Central memory CD8-positive, alpha-beta T cell (primary cell): Measurements from ENCODE around the gene SUPT3H.

Experiments used
- ATAC-seq: fragments of 150-1000 bp; cut with Tn5 transposase; replicated peaks from 2 replicates; pipeline ENCODE4 v1.10.0; 2022; ENCODE audit warnings: mild to moderate bottlenecking, moderate FRiP score, moderate number of reproducible peaks; ENCODE audit not compliant: poor library complexity, severe bottlenecking; ENCODE audit errors: extremely low read depth
- DNase-seq, 2 donors: peaks; one replicate each; pipeline ENCODE4 v3.0.0; 2021; ENCODE audit warnings: low spot score in 2 of 2
- H3K27ac Mint-ChIP-seq: one replicate; pipeline ENCODE4 v1.8.0; 2022; ENCODE audit warnings: low read depth, mild to moderate bottlenecking, moderate library complexity, mixed read lengths
- H3K27me3 Mint-ChIP-seq: one replicate; pipeline ENCODE4 v1.8.0; 2022; ENCODE audit warnings: mixed read lengths
- H3K36me3 Mint-ChIP-seq: one replicate; pipeline ENCODE4 v1.8.0; 2022; ENCODE audit warnings: mild to moderate bottlenecking, moderate library complexity, mixed read lengths; ENCODE audit not compliant: insufficient read depth
- H3K4me1 Mint-ChIP-seq: one replicate; pipeline ENCODE4 v1.8.0; 2022; ENCODE audit warnings: mixed read lengths
- H3K4me3 Mint-ChIP-seq: one replicate; pipeline ENCODE4 v1.8.0; 2022; ENCODE audit warnings: mild to moderate bottlenecking, moderate library complexity, mixed read lengths
- H3K9me3 Mint-ChIP-seq: one replicate; pipeline ENCODE4 v1.8.0; 2022; ENCODE audit warnings: mixed read lengths

SUPT3H gene

GRCh38 chr6:45256697-45257695, 120.7 kb downstream of the SUPT3H start:
- no peaks in the 10 kb centered on the region for H3K9me3 Mint-ChIP-seq
- H3K27ac Mint-ChIP-seq: no peak overlapping the region
- H3K36me3 Mint-ChIP-seq: no peaks in the 10 kb centered on the region
- no peaks in the 10 kb centered on the region for H3K4me1 Mint-ChIP-seq
- DNase-seq (no peak), ATAC-seq (no peak)
- no peak overlapping the region for H3K4me3 Mint-ChIP-seq
- no peaks in the 10 kb centered on the region for H3K27me3 Mint-ChIP-seq

DNA sequence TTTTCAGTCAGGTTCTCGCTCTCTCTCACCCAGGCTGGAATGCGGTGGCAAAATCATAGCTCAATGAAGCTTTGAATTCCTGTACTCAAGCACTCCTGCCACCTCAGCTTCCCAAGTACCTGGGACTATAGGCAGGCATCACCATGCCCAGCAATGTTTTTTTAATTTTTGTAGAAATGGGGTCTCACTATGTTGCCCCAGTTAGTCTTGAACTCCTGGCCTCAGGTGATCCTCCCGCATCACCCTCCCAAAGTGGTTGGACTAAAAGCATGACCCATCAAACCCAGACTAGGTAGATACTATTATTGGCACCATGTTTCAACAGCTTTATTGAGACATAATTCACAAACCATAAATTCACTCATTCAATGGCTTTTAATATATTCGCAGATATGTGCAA, 122.3 kb downstream of the SUPT3H start:
- Mint-ChIP-seq H3K36me3 (no peaks in the 10 kb centered on the region), H3K27me3 (no peaks in the 10 kb centered on the region), H3K9me3 (no peaks in the 10 kb centered on the region), H3K4me1 (no peaks in the 10 kb centered on the region), H3K27ac (no peak overlapping the region), H3K4me3 (no peak overlapping the region)
- no peak for DNase-seq
- no peak for ATAC-seq

DNA sequence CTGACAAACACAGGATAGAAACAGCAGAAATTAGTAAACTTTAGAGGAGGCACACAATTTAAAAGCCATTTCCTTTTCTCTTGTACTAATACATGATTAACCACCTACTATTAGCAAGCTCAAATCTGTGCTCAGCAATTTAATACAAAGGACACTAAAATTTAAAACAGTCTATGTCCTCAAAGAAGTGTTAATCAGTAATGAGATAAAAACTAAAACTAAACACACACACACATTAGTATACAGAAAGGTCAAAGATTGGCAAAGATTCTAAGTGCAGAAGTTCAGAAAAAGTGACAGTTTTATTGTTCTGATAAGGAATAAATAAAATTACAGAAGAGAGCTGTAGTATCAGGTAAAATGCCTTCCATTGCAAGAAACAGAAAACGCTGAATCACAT, 123.5 kb downstream of the SUPT3H start:
- H3K4me3 Mint-ChIP-seq: no peak overlapping the region
- ATAC-seq (no peak), DNase-seq (no peak)
- H3K9me3 Mint-ChIP-seq: no peaks in the 10 kb centered on the region
- H3K36me3 Mint-ChIP-seq: no peaks in the 10 kb centered on the region
- no peak overlapping the region for H3K27ac Mint-ChIP-seq
- H3K4me1 Mint-ChIP-seq: no peaks in the 10 kb centered on the region
- H3K27me3 Mint-ChIP-seq: no peaks in the 10 kb centered on the region

DNA sequence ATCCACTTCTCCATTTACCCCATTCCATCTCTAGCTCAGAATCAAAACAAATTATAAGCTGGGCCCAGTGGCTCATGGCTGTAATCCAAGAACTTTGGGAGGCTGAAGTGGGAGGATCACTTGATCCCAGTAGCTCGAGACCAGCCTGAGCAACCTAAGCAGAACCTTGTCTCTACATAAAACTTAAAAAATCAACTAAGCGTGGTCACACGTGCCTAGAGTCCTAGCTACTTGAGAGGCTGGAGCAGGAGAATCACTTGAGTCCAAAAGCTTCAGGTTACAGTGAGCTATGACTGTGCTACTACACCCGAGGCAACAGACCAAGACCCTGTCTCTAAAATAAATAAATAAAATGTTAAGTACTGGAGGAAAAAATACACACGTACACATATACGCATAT, 124.3 kb downstream of the SUPT3H start:
- H3K9me3 Mint-ChIP-seq: no peaks in the 10 kb centered on the region
- no peak for DNase-seq
- no peaks in the 10 kb centered on the region for H3K4me1 Mint-ChIP-seq
- no peaks in the 10 kb centered on the region for H3K27me3 Mint-ChIP-seq
- no peak overlapping the region for H3K27ac Mint-ChIP-seq
- no peaks in the 10 kb centered on the region for H3K36me3 Mint-ChIP-seq
- no peak overlapping the region for H3K4me3 Mint-ChIP-seq
- no peak for ATAC-seq

- no peak for ATAC-seq
- Mint-ChIP-seq H3K9me3 (peaks cover 16% of the 10 kb centered on the region), H3K27ac (no peak overlapping the region), H3K4me1 (no peaks in the 10 kb centered on the region), H3K4me3 (no peak overlapping the region), H3K27me3 (no peaks in the 10 kb centered on the region), H3K36me3 (no peaks in the 10 kb centered on the region)
- no peak for DNase-seq
Observed at GRCh38 chr6:45231660-45232059, 146.1 kb downstream of the SUPT3H start.

DNA sequence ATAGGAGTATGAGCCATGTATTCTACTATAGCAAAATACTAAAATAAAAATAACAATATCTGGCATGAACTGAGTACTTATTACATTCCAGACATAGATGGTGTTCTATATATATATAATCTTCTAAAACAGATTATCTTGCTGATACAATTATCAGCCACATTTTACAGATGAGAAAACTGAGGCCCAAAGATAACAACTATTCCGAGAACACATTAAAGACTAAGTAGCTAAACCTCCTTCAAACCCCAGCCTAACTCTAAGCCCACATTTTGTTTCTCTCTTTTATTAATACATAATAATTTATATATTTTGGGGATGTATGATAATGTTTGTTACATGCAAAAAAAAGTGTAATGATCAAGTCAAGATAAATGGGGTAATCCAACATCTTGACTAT, 148.3 kb downstream of the SUPT3H start:
- no peak overlapping the region for H3K4me3 Mint-ChIP-seq
- ATAC-seq (no peak), DNase-seq (no peak)
- H3K9me3 Mint-ChIP-seq: peaks cover 16% of the 10 kb centered on the region
- H3K4me1 Mint-ChIP-seq: no peaks in the 10 kb centered on the region
- H3K36me3 Mint-ChIP-seq: no peaks in the 10 kb centered on the region
- H3K27me3 Mint-ChIP-seq: no peaks in the 10 kb centered on the region
- H3K27ac Mint-ChIP-seq: no peak overlapping the region

DNA sequence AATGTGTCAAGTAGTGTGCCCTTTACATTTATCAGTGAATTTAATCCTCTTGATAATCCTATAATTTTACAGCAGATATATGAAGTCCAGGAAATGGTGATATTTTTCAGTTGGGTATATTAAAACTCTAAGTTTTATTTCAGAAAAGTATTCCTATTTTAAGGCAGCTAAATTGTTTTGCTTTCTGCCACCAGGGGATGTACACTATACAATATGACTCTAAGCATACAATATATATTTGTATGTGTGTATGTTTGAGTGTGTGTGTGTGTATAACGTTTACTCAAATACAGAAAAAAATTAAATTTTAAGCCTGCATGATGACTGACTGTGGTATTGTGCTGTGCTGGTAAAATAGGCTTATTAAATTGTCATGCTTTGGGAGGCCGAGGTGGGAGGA, 151.7 kb downstream of the SUPT3H start:
- Mint-ChIP-seq H3K36me3 (no peaks in the 10 kb centered on the region), H3K9me3 (peaks cover 3% of the 10 kb centered on the region), H3K27me3 (no peaks in the 10 kb centered on the region), H3K4me3 (no peak overlapping the region), H3K27ac (no peak overlapping the region), H3K4me1 (no peaks in the 10 kb centered on the region)
- ATAC-seq: no peak
- DNase-seq: no peak

DNA sequence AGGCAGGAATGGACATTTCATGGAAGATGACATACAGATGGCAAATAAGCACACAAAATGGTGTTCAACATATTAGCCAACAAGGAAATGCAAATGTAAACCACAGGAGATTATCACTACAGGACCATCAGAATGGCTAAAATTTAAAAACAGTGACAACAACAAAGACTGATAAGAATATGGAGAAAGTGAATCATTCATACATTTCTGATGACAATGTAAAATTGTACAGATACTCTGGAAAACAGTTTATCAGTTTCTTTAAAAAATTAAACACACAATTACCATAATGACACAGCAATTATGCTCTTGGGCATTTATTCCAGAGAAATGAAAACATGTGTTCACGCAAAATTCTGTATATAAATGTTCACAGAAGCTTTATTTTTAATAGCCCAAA, 155.4 kb downstream of the SUPT3H start:
- no peaks in the 10 kb centered on the region for H3K9me3 Mint-ChIP-seq
- no peak for ATAC-seq
- H3K27me3 Mint-ChIP-seq: no peaks in the 10 kb centered on the region
- H3K4me3 Mint-ChIP-seq: no peak overlapping the region
- H3K36me3 Mint-ChIP-seq: no peaks in the 10 kb centered on the region
- H3K27ac Mint-ChIP-seq: no peak overlapping the region
- no peaks in the 10 kb centered on the region for H3K4me1 Mint-ChIP-seq
- no peak for DNase-seq

DNA sequence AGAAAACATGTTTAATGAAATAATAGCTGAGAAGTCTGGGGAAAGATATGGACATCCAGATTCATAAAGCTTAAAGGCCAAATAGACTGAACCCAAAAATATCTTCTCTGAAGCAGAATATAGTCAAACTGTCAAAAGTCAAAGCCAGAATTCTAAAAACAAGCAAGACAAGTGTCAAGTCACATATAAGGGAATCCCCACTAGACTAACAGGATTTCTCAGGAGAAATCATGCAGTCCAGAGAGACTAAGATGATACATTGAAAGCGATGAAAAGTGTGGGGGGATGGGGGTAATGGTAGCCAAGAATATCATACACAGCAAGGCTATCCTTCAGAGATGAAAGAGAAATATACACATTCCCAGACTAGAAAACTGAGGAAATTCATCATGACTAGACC, 162.0 kb downstream of the SUPT3H start:
- ATAC-seq (no peak), DNase-seq (no peak)
- no peaks in the 10 kb centered on the region for H3K36me3 Mint-ChIP-seq
- no peaks in the 10 kb centered on the region for H3K27me3 Mint-ChIP-seq
- H3K27ac Mint-ChIP-seq: no peak overlapping the region
- H3K9me3 Mint-ChIP-seq: no peaks in the 10 kb centered on the region
- no peak overlapping the region for H3K4me3 Mint-ChIP-seq
- H3K4me1 Mint-ChIP-seq: no peaks in the 10 kb centered on the region

- no peaks in the 10 kb centered on the region for H3K27me3 Mint-ChIP-seq
- peaks cover 5% of the 10 kb centered on the region for H3K9me3 Mint-ChIP-seq
- H3K36me3 Mint-ChIP-seq: no peaks in the 10 kb centered on the region
- H3K27ac Mint-ChIP-seq: no peak overlapping the region
- ATAC-seq: no peak
- H3K4me1 Mint-ChIP-seq: no peaks in the 10 kb centered on the region
- no peak overlapping the region for H3K4me3 Mint-ChIP-seq
- DNase-seq: no peak
Observed at GRCh38 chr6:45212976-45213375, 164.8 kb downstream of the SUPT3H start.

DNA sequence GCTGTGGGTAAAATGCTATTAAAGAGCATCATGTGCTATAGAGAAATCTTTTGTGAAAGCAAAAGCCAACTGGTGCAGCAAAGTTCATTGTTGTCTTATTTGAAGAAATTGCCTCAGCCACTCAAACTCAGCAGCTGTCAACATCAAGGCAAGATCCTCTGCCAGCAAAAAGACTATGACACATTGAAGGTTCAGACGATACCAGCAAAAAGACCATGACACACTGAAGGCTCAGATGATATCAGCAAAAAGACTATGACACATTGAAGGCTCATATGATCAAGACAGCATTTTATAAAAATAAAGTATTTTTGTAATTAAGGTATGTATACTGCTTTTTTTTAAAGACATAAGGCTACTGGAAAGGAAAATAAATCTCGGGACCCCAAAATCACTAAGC, 168.0 kb downstream of the SUPT3H start:
- ATAC-seq: no peak
- Mint-ChIP-seq H3K9me3 (peaks cover 5% of the 10 kb centered on the region), H3K4me3 (no peak overlapping the region), H3K36me3 (no peaks in the 10 kb centered on the region), H3K4me1 (no peaks in the 10 kb centered on the region), H3K27ac (no peak overlapping the region), H3K27me3 (no peaks in the 10 kb centered on the region)
- DNase-seq: no peak

DNA sequence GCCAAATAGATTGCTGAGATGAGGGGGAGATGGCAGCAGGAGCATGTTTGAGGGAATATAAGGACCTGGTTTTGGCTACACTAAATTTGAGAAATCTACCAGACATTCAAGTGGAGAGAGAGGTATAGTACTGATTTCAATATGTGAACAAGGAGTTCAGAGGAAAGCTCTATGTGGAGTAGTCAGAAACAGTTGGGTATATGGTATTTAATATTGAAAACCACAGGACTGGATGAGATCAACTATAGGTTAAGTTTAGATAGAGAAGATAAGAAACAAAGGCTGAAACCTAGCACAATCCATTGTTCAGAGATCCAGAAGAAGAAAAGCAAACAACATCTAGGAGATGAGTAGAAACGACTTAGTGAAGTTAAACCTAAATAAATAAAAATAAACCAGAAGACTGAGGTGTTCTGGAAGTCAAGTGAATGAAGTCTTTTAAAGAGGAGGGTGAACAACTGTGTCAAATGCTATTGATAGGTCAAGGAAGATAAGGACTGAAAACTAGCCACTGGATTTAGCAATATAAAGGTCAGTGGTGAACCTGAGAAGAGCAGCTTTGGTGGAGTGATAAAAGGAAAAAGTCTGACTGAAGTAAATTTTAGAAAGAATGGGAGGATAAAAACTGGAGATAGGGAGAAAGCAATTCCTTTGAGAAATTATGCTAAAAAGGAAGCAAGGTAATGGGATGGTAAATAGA, 170.8 kb downstream of the SUPT3H start:
- Mint-ChIP-seq H3K36me3 (no peaks in the 10 kb centered on the region), H3K4me3 (no peak overlapping the region), H3K27ac (no peak overlapping the region), H3K9me3 (peaks cover 5% of the 10 kb centered on the region), H3K4me1 (no peaks in the 10 kb centered on the region), H3K27me3 (no peaks in the 10 kb centered on the region)
- DNase-seq (no peak), ATAC-seq (no peak)

DNA sequence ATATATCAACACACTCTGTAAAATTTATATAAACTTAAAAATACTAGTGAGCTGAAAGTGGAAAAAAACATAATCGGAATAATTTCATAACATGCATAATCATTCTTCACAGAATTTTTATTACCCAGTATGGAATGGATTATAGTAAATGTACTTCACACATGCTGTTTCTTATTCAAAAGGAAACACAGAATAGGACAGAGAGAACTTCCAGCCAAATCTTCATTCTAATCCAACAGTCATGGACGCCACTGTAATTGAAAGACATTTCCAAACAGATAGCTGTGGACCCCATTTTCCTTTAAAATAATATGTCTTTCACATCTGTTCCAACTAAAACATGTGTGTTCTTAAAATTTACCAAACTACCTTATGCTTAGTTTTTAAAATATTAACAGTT, 176.2 kb downstream of the SUPT3H start:
- H3K9me3 Mint-ChIP-seq: no peaks in the 10 kb centered on the region
- no peaks in the 10 kb centered on the region for H3K27me3 Mint-ChIP-seq
- DNase-seq: no peak
- no peak overlapping the region for H3K27ac Mint-ChIP-seq
- no peak for ATAC-seq
- H3K4me1 Mint-ChIP-seq: no peaks in the 10 kb centered on the region
- H3K36me3 Mint-ChIP-seq: no peaks in the 10 kb centered on the region
- H3K4me3 Mint-ChIP-seq: no peak overlapping the region
